ENCODE results near the gene PHACTR1.
A peak's percentile ranks its signal among the peaks of the same experiment; 100 is the strongest.

Gene PHACTR1

DNA sequence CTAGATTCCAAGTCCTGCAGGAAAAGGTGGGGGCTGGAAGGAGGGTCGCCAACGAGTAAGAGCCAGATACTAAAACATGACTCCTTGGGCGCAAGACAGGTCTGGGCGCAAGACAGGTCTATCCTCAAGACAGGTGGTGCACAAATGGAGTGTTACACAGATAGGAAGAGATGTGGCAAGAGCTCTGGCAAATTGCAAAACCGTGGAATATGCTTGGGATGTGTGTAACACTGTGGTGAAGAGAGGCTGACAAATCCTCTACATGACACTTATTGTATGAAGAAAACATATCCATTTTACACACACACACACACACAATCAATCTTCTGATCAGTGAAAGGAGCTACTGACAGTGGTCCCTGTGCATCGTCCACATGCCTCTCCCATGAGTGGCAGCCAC lies 534.1 kb downstream of the PHACTR1 start:
- H3K4me2 ChIP-seq (ENCODE audit: low read length) = no peak overlapping the region

DNA sequence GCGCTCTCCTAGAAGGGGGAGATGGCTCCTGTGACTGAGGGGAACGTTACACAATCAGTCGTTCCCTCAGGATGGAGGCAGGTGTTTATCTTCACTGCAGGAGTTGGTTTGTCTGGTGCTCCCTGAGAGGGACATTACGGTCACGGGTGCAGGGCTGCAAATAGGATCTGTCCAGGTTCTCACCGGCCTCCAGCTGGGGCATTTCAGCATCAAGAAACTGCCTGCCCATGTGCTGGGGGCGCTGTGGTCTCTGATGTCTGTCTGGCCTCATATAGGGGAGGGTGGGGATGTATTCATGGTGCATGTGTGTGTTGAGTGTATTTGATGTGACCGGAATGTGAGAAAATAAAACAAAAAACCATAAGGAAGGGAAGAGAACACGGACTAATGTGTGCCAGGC lies 534.7 kb downstream of the PHACTR1 start:
- Histone ChIP-seq H2AFZ (ENCODE audit: low read length) (no peak overlapping the region), H3F3A (ENCODE audit: insufficient read depth, low read length) (no peaks in the 10 kb centered on the region), H4K20me1 (ENCODE audit: insufficient read depth, low read length) (no peaks in the 10 kb centered on the region), H3K4me3 (ENCODE audit: low read depth, low read length, poor library complexity, severe bottlenecking) (no peak overlapping the region), H3K27me3 (ENCODE audit: insufficient read depth, low read length) (no peaks in the 10 kb centered on the region), H3K4me2 (ENCODE audit: low read length) (no peak overlapping the region), H3K4me1 (ENCODE audit: insufficient read depth, low read length, severe bottlenecking) (no peaks in the 10 kb centered on the region), H3K9me2 (ENCODE audit: low read depth, low read length) (no peaks in the 10 kb centered on the region), H3K9me3 (ENCODE audit: low read length) (no peaks in the 10 kb centered on the region), H3K27ac (ENCODE audit: low read depth, low read length, poor library complexity, severe bottlenecking) (no peak overlapping the region), H3K9ac (ENCODE audit: low read length) (no peak overlapping the region), H3K79me2 (ENCODE audit: insufficient read depth, low read length) (no peaks in the 10 kb centered on the region), H3K36me3 (ENCODE audit: insufficient read depth, low read length) (no peaks in the 10 kb centered on the region)
- no peak for TF ChIP-seq EZH2 (IDR thresholded peaks at IDR 0.05; ENCODE audit: borderline replicate concordance, low read length)
- TF ChIP-seq, protein P1, sequence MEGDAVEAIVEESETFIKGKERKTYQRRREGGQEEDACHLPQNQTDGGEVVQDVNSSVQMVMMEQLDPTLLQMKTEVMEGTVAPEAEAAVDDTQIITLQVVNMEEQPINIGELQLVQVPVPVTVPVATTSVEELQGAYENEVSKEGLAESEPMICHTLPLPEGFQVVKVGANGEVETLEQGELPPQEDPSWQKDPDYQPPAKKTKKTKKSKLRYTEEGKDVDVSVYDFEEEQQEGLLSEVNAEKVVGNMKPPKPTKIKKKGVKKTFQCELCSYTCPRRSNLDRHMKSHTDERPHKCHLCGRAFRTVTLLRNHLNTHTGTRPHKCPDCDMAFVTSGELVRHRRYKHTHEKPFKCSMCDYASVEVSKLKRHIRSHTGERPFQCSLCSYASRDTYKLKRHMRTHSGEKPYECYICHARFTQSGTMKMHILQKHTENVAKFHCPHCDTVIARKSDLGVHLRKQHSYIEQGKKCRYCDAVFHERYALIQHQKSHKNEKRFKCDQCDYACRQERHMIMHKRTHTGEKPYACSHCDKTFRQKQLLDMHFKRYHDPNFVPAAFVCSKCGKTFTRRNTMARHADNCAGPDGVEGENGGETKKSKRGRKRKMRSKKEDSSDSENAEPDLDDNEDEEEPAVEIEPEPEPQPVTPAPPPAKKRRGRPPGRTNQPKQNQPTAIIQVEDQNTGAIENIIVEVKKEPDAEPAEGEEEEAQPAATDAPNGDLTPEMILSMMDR (IDR thresholded peaks at IDR 0.05; ENCODE audit: low read length) = peak; percentile 38; the same call in 1 of the 2 replicates

More for the DNA sequence above, 534.1 kb downstream of the PHACTR1 start:
- Histone ChIP-seq H3K27ac (ENCODE audit: low read depth, low read length, poor library complexity, severe bottlenecking) (no peak overlapping the region), H3K9ac (ENCODE audit: low read length) (no peak overlapping the region), H3K9me2 (ENCODE audit: low read depth, low read length) (no peaks in the 10 kb centered on the region), H3K4me1 (ENCODE audit: insufficient read depth, low read length, severe bottlenecking) (no peaks in the 10 kb centered on the region), H4K20me1 (ENCODE audit: insufficient read depth, low read length) (no peaks in the 10 kb centered on the region), H3K9me3 (ENCODE audit: low read length) (no peaks in the 10 kb centered on the region), H3K4me3 (ENCODE audit: low read depth, low read length, poor library complexity, severe bottlenecking) (no peak overlapping the region), H3F3A (ENCODE audit: insufficient read depth, low read length) (no peaks in the 10 kb centered on the region), H3K79me2 (ENCODE audit: insufficient read depth, low read length) (no peaks in the 10 kb centered on the region), H3K27me3 (ENCODE audit: insufficient read depth, low read length) (no peaks in the 10 kb centered on the region), H3K36me3 (ENCODE audit: insufficient read depth, low read length) (no peaks in the 10 kb centered on the region), H2AFZ (ENCODE audit: low read length) (no peak overlapping the region)
- TF ChIP-seq, protein P1 (IDR thresholded peaks at IDR 0.05; ENCODE audit: low read length) = no peak
- no peak for TF ChIP-seq EZH2 (IDR thresholded peaks at IDR 0.05; ENCODE audit: borderline replicate concordance, low read length)

DNA sequence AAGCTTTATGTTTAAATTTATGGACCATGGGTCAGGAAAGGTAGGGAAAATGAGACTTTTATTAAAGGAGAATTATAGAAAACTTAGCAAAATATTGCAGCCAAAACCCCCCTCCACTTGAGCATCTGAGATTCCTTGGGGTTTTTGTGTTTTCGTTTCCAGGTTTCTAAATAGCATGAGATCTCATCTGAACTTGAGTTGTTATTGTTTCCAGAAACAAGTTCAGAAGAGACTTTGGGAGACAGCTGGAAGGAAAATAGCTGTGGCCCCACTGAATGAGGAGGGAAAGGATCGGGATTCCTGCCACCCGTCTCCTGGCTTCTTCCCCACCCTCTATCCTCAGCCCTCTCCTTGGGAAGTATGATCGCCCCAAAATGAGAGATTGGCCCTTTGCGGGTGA lies 536.2 kb downstream of the PHACTR1 start:
- Histone ChIP-seq H3K4me3 (ENCODE audit: low read depth, low read length, poor library complexity, severe bottlenecking) (no peak overlapping the region), H3K9ac (ENCODE audit: low read length) (no peak overlapping the region), H3K27me3 (ENCODE audit: insufficient read depth, low read length) (no peaks in the 10 kb centered on the region), H3K9me2 (ENCODE audit: low read depth, low read length) (no peaks in the 10 kb centered on the region), H3K79me2 (ENCODE audit: insufficient read depth, low read length) (no peaks in the 10 kb centered on the region), H2AFZ (ENCODE audit: low read length) (no peak overlapping the region), H3K36me3 (ENCODE audit: insufficient read depth, low read length) (no peaks in the 10 kb centered on the region), H3K4me2 (ENCODE audit: low read length) (no peak overlapping the region), H4K20me1 (ENCODE audit: insufficient read depth, low read length) (no peaks in the 10 kb centered on the region), H3K4me1 (ENCODE audit: insufficient read depth, low read length, severe bottlenecking) (no peaks in the 10 kb centered on the region), H3K9me3 (ENCODE audit: low read length) (no peaks in the 10 kb centered on the region), H3K27ac (ENCODE audit: low read depth, low read length, poor library complexity, severe bottlenecking) (no peak overlapping the region), H3F3A (ENCODE audit: insufficient read depth, low read length) (no peaks in the 10 kb centered on the region)
- TF ChIP-seq, protein P1 (IDR thresholded peaks at IDR 0.05; ENCODE audit: low read length) = no peak
- no peak for TF ChIP-seq EZH2 (IDR thresholded peaks at IDR 0.05; ENCODE audit: borderline replicate concordance, low read length)

Measured in OCI-LY1 (cell line).